GM06990 (cell line): ENCODE data around the gene HNF4A.

Experiments
- DNase-seq: peaks from one replicate; pipeline ENCODE4 v3.0.0-alpha.2; 2011; ENCODE audit not compliant: insufficient read length; ENCODE audit errors: extremely low read depth
- H3K27me3 ChIP-seq: replicated peaks from 2 replicates; pipeline ENCODE4 v1.6.0; 2011; ENCODE audit warnings: low read length; ENCODE audit not compliant: control insufficient read depth, insufficient read depth
- H3K36me3 ChIP-seq: 2 replicates; pipeline ENCODE4 v1.5.1; 2011; ENCODE audit warnings: low read length; ENCODE audit not compliant: control insufficient read depth, insufficient read depth
- H3K4me3 ChIP-seq: replicated peaks from 2 replicates; pipeline ENCODE4 v1.5.1; 2011; ENCODE audit warnings: low read depth, mild to moderate bottlenecking, control low read depth, low read length
- TF ChIP-seq, protein P1 (sequence below): IDR thresholded peaks from 2 replicates; pipeline ENCODE4 v1.5.1; 2011; ENCODE audit warnings: low read length, control low read depth, mild to moderate bottlenecking, inconsistent platforms; ENCODE audit not compliant: insufficient read depth, poor library complexity, severe bottlenecking

Gene HNF4A

DNA sequence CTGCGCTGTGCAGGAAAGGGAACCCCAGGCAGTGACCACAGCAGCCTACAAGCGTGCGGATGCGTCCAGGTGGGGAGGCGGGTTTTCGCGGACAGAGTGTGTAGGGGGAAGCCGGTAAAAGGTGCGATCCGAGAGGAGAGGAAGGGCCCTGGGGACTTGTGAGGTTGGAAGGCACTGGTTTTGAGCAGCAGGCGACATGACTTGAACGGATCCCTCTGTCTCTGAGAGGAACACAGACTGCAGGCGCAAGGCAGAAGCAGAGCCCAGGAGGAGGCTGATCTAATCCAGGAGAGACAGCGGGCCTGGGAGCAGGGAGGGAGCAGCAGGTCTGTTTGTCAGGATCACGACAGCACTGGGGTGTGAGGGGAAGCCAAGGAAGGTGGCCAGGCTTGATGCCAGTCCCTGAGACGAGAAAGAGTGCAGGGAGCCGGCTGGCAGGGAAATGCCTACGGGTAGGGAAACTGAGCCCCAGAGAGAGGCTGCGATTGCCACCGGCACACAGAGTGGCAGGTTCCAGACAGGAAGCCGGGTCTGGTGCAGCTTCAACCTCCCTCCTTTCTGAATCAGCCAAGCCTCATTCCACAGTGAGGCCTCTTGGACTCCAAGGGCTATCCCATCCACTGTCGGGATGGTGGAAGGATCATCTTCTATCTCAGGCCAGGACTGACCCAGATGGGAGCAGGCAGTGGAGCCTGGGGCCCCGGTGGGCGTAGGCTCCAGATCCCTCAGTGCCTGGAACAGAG lies 57.1 kb downstream of the HNF4A start:
- TF ChIP-seq, protein P1, sequence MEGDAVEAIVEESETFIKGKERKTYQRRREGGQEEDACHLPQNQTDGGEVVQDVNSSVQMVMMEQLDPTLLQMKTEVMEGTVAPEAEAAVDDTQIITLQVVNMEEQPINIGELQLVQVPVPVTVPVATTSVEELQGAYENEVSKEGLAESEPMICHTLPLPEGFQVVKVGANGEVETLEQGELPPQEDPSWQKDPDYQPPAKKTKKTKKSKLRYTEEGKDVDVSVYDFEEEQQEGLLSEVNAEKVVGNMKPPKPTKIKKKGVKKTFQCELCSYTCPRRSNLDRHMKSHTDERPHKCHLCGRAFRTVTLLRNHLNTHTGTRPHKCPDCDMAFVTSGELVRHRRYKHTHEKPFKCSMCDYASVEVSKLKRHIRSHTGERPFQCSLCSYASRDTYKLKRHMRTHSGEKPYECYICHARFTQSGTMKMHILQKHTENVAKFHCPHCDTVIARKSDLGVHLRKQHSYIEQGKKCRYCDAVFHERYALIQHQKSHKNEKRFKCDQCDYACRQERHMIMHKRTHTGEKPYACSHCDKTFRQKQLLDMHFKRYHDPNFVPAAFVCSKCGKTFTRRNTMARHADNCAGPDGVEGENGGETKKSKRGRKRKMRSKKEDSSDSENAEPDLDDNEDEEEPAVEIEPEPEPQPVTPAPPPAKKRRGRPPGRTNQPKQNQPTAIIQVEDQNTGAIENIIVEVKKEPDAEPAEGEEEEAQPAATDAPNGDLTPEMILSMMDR: no peak
- Histone ChIP-seq H3K27me3 (no peaks in the 10 kb centered on the region; the same call in none of the 2 replicates), H3K4me3 (no peak overlapping the region), H3K36me3 (no peaks in the 10 kb centered on the region)
- DNase-seq: no peak

DNA sequence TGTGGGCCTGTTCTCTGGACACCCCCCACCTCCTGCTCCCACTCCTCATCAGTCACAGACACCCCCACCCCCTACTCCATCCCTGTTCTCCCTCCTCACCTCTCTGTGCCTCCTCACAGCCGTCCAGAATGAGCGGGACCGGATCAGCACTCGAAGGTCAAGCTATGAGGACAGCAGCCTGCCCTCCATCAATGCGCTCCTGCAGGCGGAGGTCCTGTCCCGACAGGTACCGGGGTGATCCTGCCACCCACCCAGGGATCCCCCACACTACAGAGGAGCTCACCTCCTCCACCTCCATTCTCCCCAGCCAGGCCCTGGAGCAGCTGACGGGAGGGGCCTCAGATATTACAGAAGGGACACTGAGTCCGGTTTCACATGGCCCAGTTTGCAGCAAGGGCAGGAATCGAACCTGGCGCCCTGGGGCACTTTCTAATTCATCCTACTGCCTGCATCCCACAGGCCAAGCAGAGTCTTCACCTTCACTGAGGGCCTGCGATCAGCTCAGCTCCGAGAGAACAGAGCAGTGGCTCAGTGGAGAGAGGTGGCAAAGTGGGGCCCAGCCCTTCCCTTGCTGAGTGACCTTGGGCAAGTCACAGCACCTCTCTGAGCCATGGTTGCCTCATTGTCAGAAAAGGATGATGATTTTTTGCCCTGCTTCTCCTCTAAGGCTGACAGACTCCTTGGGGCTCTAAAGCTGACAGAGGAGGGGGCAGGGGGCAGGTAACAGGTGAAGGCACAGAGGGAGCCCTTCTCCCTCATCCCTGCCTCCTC lies 58.3 kb downstream of the HNF4A start:
- H3K4me3 ChIP-seq: no peak overlapping the region
- TF ChIP-seq, protein P1: no peak
- no peak for DNase-seq
- no peaks in the 10 kb centered on the region for H3K36me3 ChIP-seq
- H3K27me3 ChIP-seq: peaks cover 2% of the 10 kb centered on the region

DNA sequence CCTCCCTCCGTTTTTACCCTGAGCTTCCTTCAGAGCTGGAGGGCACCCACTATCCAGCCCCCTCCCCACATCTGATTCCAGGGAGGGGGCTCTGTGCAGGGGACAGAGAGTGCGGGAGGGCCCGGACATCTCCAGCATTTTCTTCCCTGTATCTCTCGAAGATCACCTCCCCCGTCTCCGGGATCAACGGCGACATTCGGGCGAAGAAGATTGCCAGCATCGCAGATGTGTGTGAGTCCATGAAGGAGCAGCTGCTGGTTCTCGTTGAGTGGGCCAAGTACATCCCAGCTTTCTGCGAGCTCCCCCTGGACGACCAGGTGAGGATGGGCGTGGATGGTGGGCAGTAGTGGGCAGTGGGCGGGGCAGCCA lies 58.8 kb downstream of the HNF4A start:
- peaks cover 2% of the 10 kb centered on the region for H3K27me3 ChIP-seq
- no peak overlapping the region for H3K4me3 ChIP-seq
- TF ChIP-seq, protein P1: no peak
- no peak for DNase-seq
- H3K36me3 ChIP-seq: no peaks in the 10 kb centered on the region

DNA sequence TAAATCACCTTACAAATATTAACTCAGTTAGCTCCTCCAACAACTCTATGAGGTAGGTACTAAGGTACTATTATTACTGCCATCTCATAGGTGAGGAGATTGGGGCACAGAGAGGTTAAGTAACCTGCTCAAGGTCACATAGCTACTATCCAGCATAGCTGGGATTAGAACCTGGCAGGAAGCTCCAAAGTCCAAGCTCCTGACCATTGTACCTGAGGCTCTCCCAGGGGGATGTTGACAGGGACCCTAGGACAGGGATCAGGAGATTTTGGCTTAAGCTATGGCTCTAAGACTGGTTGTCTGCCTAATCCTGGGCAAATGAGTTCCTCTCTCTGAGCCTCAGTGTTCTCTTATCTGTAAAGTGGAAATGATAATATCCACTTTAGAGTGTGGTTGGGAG lies 59.3 kb downstream of the HNF4A start:
- Histone ChIP-seq H3K27me3 (peaks cover 2% of the 10 kb centered on the region), H3K4me3 (no peak overlapping the region), H3K36me3 (no peaks in the 10 kb centered on the region)
- no peak for DNase-seq
- TF ChIP-seq, protein P1: no peak

DNA sequence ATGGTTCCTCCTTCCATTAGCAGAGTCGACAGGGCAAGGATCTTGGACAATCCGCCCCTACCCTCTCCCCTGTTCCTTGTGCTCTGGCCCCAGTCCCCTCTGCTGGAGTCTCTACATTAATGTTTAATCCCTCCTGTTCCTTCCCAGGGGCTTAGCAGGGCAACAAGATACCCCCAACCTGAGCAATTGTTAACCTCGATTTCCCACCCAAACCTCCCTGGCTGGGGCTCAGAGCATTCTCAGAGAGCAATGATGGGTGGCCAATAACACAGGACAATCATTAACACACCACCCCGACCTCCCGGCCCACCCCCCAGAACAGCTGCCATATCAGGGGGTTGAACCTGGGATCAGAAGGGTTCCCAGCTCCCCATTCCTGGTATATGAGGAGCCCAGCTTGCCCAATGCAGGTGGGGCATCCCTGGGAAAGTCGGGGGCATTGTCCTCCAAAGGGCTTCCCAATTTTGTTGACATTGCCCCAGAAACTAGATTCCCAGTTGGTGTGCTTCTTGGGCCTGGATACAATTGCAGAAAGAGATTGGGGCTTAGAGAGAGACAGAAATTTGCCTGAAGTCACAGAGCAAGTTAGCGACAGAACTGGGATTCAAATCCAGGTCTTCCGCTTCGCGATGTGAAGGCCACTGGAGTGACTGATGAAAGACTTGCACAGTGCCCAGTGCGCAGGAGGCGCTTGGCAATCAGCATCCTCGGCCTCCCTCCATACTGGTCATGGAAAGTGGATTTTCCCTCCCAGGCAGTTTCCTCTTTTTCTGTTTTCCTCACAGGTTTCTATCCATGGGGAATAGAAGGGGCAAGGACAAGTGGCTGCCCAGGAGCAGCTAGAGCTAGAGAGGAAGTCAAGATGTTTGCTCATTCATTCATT lies 60.6 kb downstream of the HNF4A start:
- H3K4me3 ChIP-seq: no peak overlapping the region
- H3K36me3 ChIP-seq: no peaks in the 10 kb centered on the region
- no peak for DNase-seq
- TF ChIP-seq, protein P1: no peak
- H3K27me3 ChIP-seq: peaks cover 2% of the 10 kb centered on the region
